Naive B cell (primary cell): ENCODE data around the gene TMEM14B. TPM values are rescaled to one million over a fixed set of nuclear protein-coding genes. Genes with fewer than 3 reads are reported as not detected.
A peak's percentile ranks its signal among the peaks of the same experiment; 100 is the strongest.

ENCODE experiments used
- ATAC-seq, 2 donors: fragments of 150-1000 bp; cut with Tn5 transposase; 2 replicates each; pipeline ENCODE4 v1.10.0; 2021; ENCODE audit warnings: low read depth in 2 of 2, mild to moderate bottlenecking in 2 of 2, moderate library complexity in 2 of 2
- DNase-seq: peaks from one replicate; pipeline ENCODE4 v3.0.0; 2022
- H3K27ac Mint-ChIP-seq, 6 donors: one replicate each; pipeline ENCODE4 v1.8.0; 2020 to 2022; ENCODE audit warnings: mild to moderate bottlenecking in 6 of 6, mixed read lengths in 6 of 6, moderate library complexity in 5 of 6, inconsistent platforms in 2 of 6
- H3K27me3 Mint-ChIP-seq, 3 donors: one replicate each; pipeline ENCODE4 v1.8.0; 2021 to 2022; ENCODE audit warnings: mixed read lengths in 3 of 3, mild to moderate bottlenecking in 1 of 3
- H3K36me3 Mint-ChIP-seq, 2 donors: one replicate each; pipeline ENCODE4 v1.8.0; 2020 to 2022; ENCODE audit warnings: mixed read lengths in 2 of 2, inconsistent platforms in 1 of 2, mild to moderate bottlenecking in 1 of 2
- H3K4me1 Mint-ChIP-seq, 3 donors: one replicate each; pipeline ENCODE4 v1.8.0; 2020 to 2022; ENCODE audit warnings: mixed read lengths in 3 of 3, inconsistent platforms in 1 of 3, mild to moderate bottlenecking in 1 of 3, moderate library complexity in 1 of 3
- H3K4me3 Mint-ChIP-seq, 8 donors: one replicate each; pipeline ENCODE4 v1.8.0; 2020 to 2022; ENCODE audit warnings: mild to moderate bottlenecking in 8 of 8, mixed read lengths in 8 of 8, moderate library complexity in 8 of 8, inconsistent platforms in 2 of 8
- H3K9me3 Mint-ChIP-seq, 7 donors: one replicate each; pipeline ENCODE4 v1.8.0; 2020 to 2022; ENCODE audit warnings: mixed read lengths in 7 of 7, mild to moderate bottlenecking in 5 of 7, inconsistent platforms in 2 of 7, moderate library complexity in 1 of 7
- polyA plus RNA-seq, 6 donors: library from polyadenylated mRNA; unstranded; fragments of 300-500 nt; fragmentation: Illumina TruSeq; gene quantifications; one replicate each; pipeline ENCODE4 v1.2.3, GENCODE V29; 2021; ENCODE audit warnings: low read depth in 6 of 6

Gene TMEM14B
- polyA plus RNA-seq, 6 donors from 2014 or later: 165 to 210 (median 186) TPM

GRCh38 chr6:10801224-10801848, 53.7 kb downstream of the TMEM14B start:
- no peaks in the 10 kb centered on the region for H3K27me3 Mint-ChIP-seq
- ATAC-seq (peak; percentile 62 to 78), DNase-seq (peak; percentile 51)
- no peaks in the 10 kb centered on the region for H3K9me3 Mint-ChIP-seq
- H3K4me3 Mint-ChIP-seq: no peak overlapping the region
- H3K27ac Mint-ChIP-seq: no peak overlapping the region
- no peaks in the 10 kb centered on the region for H3K4me1 Mint-ChIP-seq
- no peaks in the 10 kb centered on the region for H3K36me3 Mint-ChIP-seq

Other genes with a start within 250 kb of the TMEM14B start
- gene GCNT2, start 226.5 kb upstream of the TMEM14B start, polyA plus RNA-seq: 1 to 10 TPM; 3.7 to 8.9 (median 5.9) TPM
- gene C6orf52, start 53.2 kb upstream of the TMEM14B start, polyA plus RNA-seq: 1 to 10 TPM in 2 of 6 donors, under 1 TPM in 1, not detected in 3; 0.96 to 1.6 (median 1.1) TPM
- gene PAK1IP1, start 52.8 kb upstream of the TMEM14B start, polyA plus RNA-seq: 10 to 100 TPM; 10.5 to 16.2 (median 12.7) TPM
- 100 to 1,000 TPM in 3 of 6 donors, 10 to 100 TPM in 3; 75.6 to 149 (median 94.7) TPM for gene TMEM14C, start 24.7 kb upstream of the TMEM14B start, polyA plus RNA-seq
- gene MAK, start 90.7 kb downstream of the TMEM14B start, polyA plus RNA-seq: under 1 TPM in 4 of 6 donors, not detected in 2; 0.07 to 0.16 (median 0.09) TPM
- not detected for gene GCM2, start 134.2 kb downstream of the TMEM14B start, polyA plus RNA-seq
- gene SYCP2L, start 139.2 kb downstream of the TMEM14B start, polyA plus RNA-seq: not detected